HepG2 (cell line): ENCODE data around the gene NCBP2. TPM values are rescaled to one million over a fixed set of nuclear protein-coding genes. Genes with fewer than 3 reads are reported as not detected.

Experiments
- CBFB ChIP-seq: sonication (generic); formaldehyde crosslinking; IDR thresholded peaks from 2 replicates; pipeline ENCODE4 v1.4.0; 2020; ENCODE audit warnings: missing genetic modification reagents
- CCAR2 ChIP-seq: fragments of 200-400 bp; formaldehyde crosslinking; optimal IDR thresholded peaks from 2 replicates; pipeline ENCODE3; 2018; ENCODE audit warnings: low read depth, mild to moderate bottlenecking, low read length, moderate library complexity
- CREBL2 ChIP-seq: sonication (generic); formaldehyde crosslinking; IDR thresholded peaks from 2 replicates; pipeline ENCODE4 v1.8.1; 2023; ENCODE audit warnings: missing genetic modification reagents, mild to moderate bottlenecking, borderline replicate concordance
- FOXA1 ChIP-seq, 2 experiments: fragments of 450-650 bp in 1 of 2; sonication (generic) in 1 of 2; formaldehyde crosslinking in 1 of 2; IDR thresholded peaks; 2 replicates each; pipeline versions ENCODE4 v1.4.0 to v1.6.1; 2016 to 2020; ENCODE audit warnings: missing genetic modification reagents in 1 of 2
- GABPA ChIP-seq, 2 experiments: IDR thresholded peaks; 2 replicates each; pipeline ENCODE4 v1.6.1; 2011 to 2016; ENCODE audit warnings: low read depth in 2 of 2, low read length in 1 of 2, missing biosample characterization in 1 of 2, missing genetic modification characterization in 1 of 2
- HINFP ChIP-seq: sonication (generic); formaldehyde crosslinking; IDR thresholded peaks from 2 replicates; pipeline ENCODE4 v1.4.0; 2020; ENCODE audit warnings: low read depth, mild to moderate bottlenecking, missing genetic modification reagents
- ISL2 ChIP-seq: sonication (generic); formaldehyde crosslinking; IDR thresholded peaks from 2 replicates; pipeline ENCODE4 v1.5.0; 2020; ENCODE audit warnings: missing genetic modification reagents
- RCOR2 ChIP-seq: IDR thresholded peaks from 2 replicates; pipeline ENCODE4 v1.6.1; 2016; ENCODE audit warnings: missing biosample characterization, missing genetic modification reagents
- SALL1 ChIP-seq: sonication (generic); formaldehyde crosslinking; IDR thresholded peaks from 2 replicates; pipeline ENCODE4 v1.8.0; 2022; ENCODE audit warnings: mild to moderate bottlenecking, missing genetic modification reagents
- SATB2 ChIP-seq: sonication (generic); formaldehyde crosslinking; IDR thresholded peaks from 2 replicates; pipeline ENCODE4 v1.5.0; 2020; ENCODE audit warnings: missing genetic modification reagents
- SRSF4 ChIP-seq: fragments of 200-400 bp; formaldehyde crosslinking; IDR thresholded peaks from one replicate; pipeline ENCODE4 v1.6.1; 2018; ENCODE audit warnings: mild to moderate bottlenecking, low read depth, low read length, moderate library complexity; ENCODE audit not compliant: poor library complexity, severe bottlenecking
- TCF7 ChIP-seq: sonication (generic); IDR thresholded peaks from 2 replicates; pipeline ENCODE4 v1.6.1; 2016; ENCODE audit warnings: antibody characterized with exemption, low read depth
- ZFP1 ChIP-seq: IDR thresholded peaks from 2 replicates; pipeline ENCODE4 v1.6.1; 2016
- ZNF251 ChIP-seq: sonication (generic); formaldehyde crosslinking; IDR thresholded peaks from 2 replicates; pipeline ENCODE4 v1.9.0; 2021; ENCODE audit warnings: mild to moderate bottlenecking, missing genetic modification reagents
- ZNF318 ChIP-seq: sonication (generic); formaldehyde crosslinking; IDR thresholded peaks from 2 replicates; pipeline ENCODE4 v1.4.0; 2020; ENCODE audit warnings: mild to moderate bottlenecking, missing genetic modification reagents
- ZNF350 ChIP-seq: sonication (generic); formaldehyde crosslinking; IDR thresholded peaks from 2 replicates; pipeline ENCODE4 v1.4.0; 2020; ENCODE audit warnings: mild to moderate bottlenecking, low read depth, missing genetic modification reagents, borderline replicate concordance
- ZSCAN20 ChIP-seq: sonication (generic); formaldehyde crosslinking; IDR thresholded peaks from 2 replicates; pipeline ENCODE4 v1.4.0; 2020; ENCODE audit warnings: missing genetic modification reagents, mild to moderate bottlenecking, borderline replicate concordance
- polyA plus RNA-seq, 8 experiments: library from polyadenylated mRNA; depleted of rRNA in 3 of 8; stranded (reverse) in 7 of 8; unstranded in 1 of 8; fragments of >200 nt; fragmentation: Illumina TruSeq in 4 of 8; extraction: Trizol in 4 of 8; gene quantifications; 2 replicates each; pipeline versions ENCODE4 v1.2.1 to v1.2.3, GENCODE V29; 2011 to 2016; ENCODE audit warnings: low read depth in 4 of 8, missing spikeins in 1 of 8, mixed read lengths in 1 of 8; ENCODE audit not compliant: insufficient read depth in 1 of 8
- total RNA-seq, 5 experiments: library from RNA; depleted of rRNA; stranded (reverse); fragments of >200 nt; fragmentation: Illumina TruSeq; extraction: Trizol; gene quantifications; 2 replicates each; pipeline ENCODE4 v1.2.3, GENCODE V29; 2016; ENCODE audit warnings: low read depth in 1 of 5

Gene NCBP2
- total and polyA plus RNA-seq, 2 of the 13 experiments (the other 11 are each of a cell fraction or from before 2014, with no cell fraction given) = 58.7 to 95.5 TPM

- TF ChIP-seq ZNF318 = no peak
- no peak for TF ChIP-seq ISL2 (CRISPR knock-in tag)
- no peak; the same call in none of the 2 replicates for TF ChIP-seq SALL1 (CRISPR knock-in tag)
- TF ChIP-seq ZSCAN20 (CRISPR knock-in tag) = peak; percentile 54; the same call in 1 of the 2 replicates
- no peak for TF ChIP-seq ZNF350 (CRISPR knock-in tag)
- no peak for TF ChIP-seq SATB2 (CRISPR knock-in tag)
- no peak for TF ChIP-seq RCOR2 (CRISPR knock-in tag)
- no peak for TF ChIP-seq CCAR2
- no peak for TF ChIP-seq ZNF251 (CRISPR knock-in tag)
- no peak for TF ChIP-seq SRSF4
- no peak for TF ChIP-seq GABPA (IDR thresholded peaks at IDR 0.05; ENCODE audit: low read depth, low read length)
- no peak for TF ChIP-seq GABPA (CRISPR knock-in tag; IDR thresholded peaks at IDR 0.05; ENCODE audit: low read depth)
- TF ChIP-seq ZFP1 = no peak
- no peak for TF ChIP-seq TCF7
- TF ChIP-seq CBFB (CRISPR knock-in tag) = no peak
- TF ChIP-seq HINFP (CRISPR knock-in tag) = no peak
- no peak for TF ChIP-seq FOXA1 (IDR thresholded peaks at IDR 0.05)
- TF ChIP-seq FOXA1 (CRISPR knock-in tag; IDR thresholded peaks at IDR 0.05) = no peak
- no peak for TF ChIP-seq CREBL2 (CRISPR knock-in tag)
These were observed 27.6 kb upstream of the NCBP2 start (continued) for GRCh38 chr3:196969660-196970546.
